Iris pigment epithelial cell (primary cell): ENCODE data around the gene INPP5E.

Experiments used
- DNase-seq: peaks from one replicate; pipeline ENCODE4 v3.0.0-alpha.2; 2011; ENCODE audit warnings: low read depth

INPP5E gene

GRCh38 chr9:136447173-136447778, 7.6 kb upstream of the INPP5E start:
- DNase-seq = no peak

- no peak for DNase-seq
Observed at GRCh38 chr9:136445799-136446198, 6.2 kb upstream of the INPP5E start.

- no peak for DNase-seq
Observed at GRCh38 chr9:136444102-136444501, 4.5 kb upstream of the INPP5E start.

- DNase-seq = no peak
Observed at GRCh38 chr9:136443687-136444086, 4.0 kb upstream of the INPP5E start.

- DNase-seq = no peak
Observed at GRCh38 chr9:136443087-136443486, 3.4 kb upstream of the INPP5E start.

- DNase-seq = no peak
Observed at GRCh38 chr9:136442265-136442664, 2.6 kb upstream of the INPP5E start.

- DNase-seq = no peak
Observed at GRCh38 chr9:136441681-136442245, 2.1 kb upstream of the INPP5E start.

GRCh38 chr9:136441191-136441680, 1.6 kb upstream of the INPP5E start:
- DNase-seq = peak; percentile 12

GRCh38 chr9:136438548-136439480, 831 bp downstream of the INPP5E start:
- peak; percentile 45 for DNase-seq

GRCh38 chr9:136437839-136438547, 1.7 kb downstream of the INPP5E start:
- no peak for DNase-seq

- peak; percentile 57 for DNase-seq
Observed at GRCh38 chr9:136437430-136437829, 2.2 kb downstream of the INPP5E start.

GRCh38 chr9:136436055-136436634, 3.5 kb downstream of the INPP5E start:
- DNase-seq = no peak

GRCh38 chr9:136434580-136435169, 5.0 kb downstream of the INPP5E start:
- no peak for DNase-seq

GRCh38 chr9:136433849-136434579, 5.6 kb downstream of the INPP5E start:
- no peak for DNase-seq

- DNase-seq = no peak
Observed at GRCh38 chr9:136433043-136433715, 6.5 kb downstream of the INPP5E start.

GRCh38 chr9:136432591-136432990, 7.1 kb downstream of the INPP5E start:
- no peak for DNase-seq

GRCh38 chr9:136431782-136432350, 7.8 kb downstream of the INPP5E start:
- no peak for DNase-seq

GRCh38 chr9:136430588-136431234, 8.9 kb downstream of the INPP5E start:
- no peak for DNase-seq
